HEK293T (cell line): ENCODE measurements around the gene PITPNM3.

Source experiments
- CTCF ChIA-PET: fragments of 350-600 bp; formaldehyde crosslinking; extraction: SDS; loops from one replicate; lab custom pipeline; 2021; ENCODE audit warnings: antibody characterized with exemption, inconsistent platforms; lab: Yijun Ruan, JAX
- POLR2A ChIA-PET: fragments of 350-600 bp; formaldehyde crosslinking; extraction: SDS; loops from one replicate; lab custom pipeline; 2020; ENCODE audit warnings: antibody characterized with exemption, inconsistent platforms; lab: Yijun Ruan, JAX
- DNase-seq: peaks from one replicate; pipeline ENCODE4 v3.0.0; 2012; ENCODE audit warnings: mixed read lengths; ENCODE audit errors: extremely low spot score
- ARNT ChIP-seq: fragments of 450-650 bp; IDR thresholded peaks from 2 replicates; pipeline ENCODE4 v1.6.1; 2017; ENCODE audit warnings: mild to moderate bottlenecking
- BHLHE40 ChIP-seq: fragments of 450-650 bp; IDR thresholded peaks from 2 replicates; pipeline ENCODE4 v1.6.1; 2016; ENCODE audit warnings: mild to moderate bottlenecking, moderate library complexity, borderline replicate concordance
- CTBP1 ChIP-seq: fragments of 450-650 bp; IDR thresholded peaks from 2 replicates; pipeline ENCODE4 v1.6.1; 2016; ENCODE audit warnings: borderline replicate concordance
- ELF4 ChIP-seq: fragments of 450-650 bp; IDR thresholded peaks from 2 replicates; pipeline ENCODE4 v1.6.1; 2017; ENCODE audit warnings: antibody characterized with exemption
- FOXA1 ChIP-seq: fragments of 450-650 bp; IDR thresholded peaks from 2 replicates; pipeline ENCODE4 v1.6.1; 2016; ENCODE audit warnings: mild to moderate bottlenecking
- FOXK2 ChIP-seq: fragments of 450-650 bp; IDR thresholded peaks from 2 replicates; pipeline ENCODE4 v1.6.1; 2016; ENCODE audit warnings: mild to moderate bottlenecking
- FOXM1 ChIP-seq: fragments of 450-650 bp; IDR thresholded peaks from 2 replicates; pipeline ENCODE4 v1.6.1; 2017; ENCODE audit warnings: mild to moderate bottlenecking, borderline replicate concordance
- HDGF ChIP-seq: fragments of 450-650 bp; IDR thresholded peaks from 2 replicates; pipeline ENCODE4 v1.6.1; 2017; ENCODE audit warnings: antibody characterized with exemption, borderline replicate concordance
- L3MBTL2 ChIP-seq: fragments of 450-650 bp; conservative IDR thresholded peaks from 2 replicates; pipeline ENCODE4 v1.6.1; 2016; ENCODE audit warnings: mild to moderate bottlenecking
- LEF1 ChIP-seq: fragments of 450-650 bp; IDR thresholded peaks from 2 replicates; pipeline ENCODE4 v1.6.1; 2017; ENCODE audit warnings: mild to moderate bottlenecking, borderline replicate concordance
- NFRKB ChIP-seq: fragments of 450-650 bp; IDR thresholded peaks from 2 replicates; pipeline ENCODE4 v1.6.1; 2016; ENCODE audit warnings: mild to moderate bottlenecking, moderate library complexity
- PKNOX1 ChIP-seq: fragments of 450-650 bp; IDR thresholded peaks from 2 replicates; pipeline ENCODE4 v1.6.1; 2016
- SP1 ChIP-seq: fragments of 450-650 bp; IDR thresholded peaks from 2 replicates; pipeline ENCODE4 v1.6.1; 2017
- SUZ12 ChIP-seq: fragments of 450-650 bp; IDR thresholded peaks from 2 replicates; pipeline ENCODE4 v1.6.1; 2016; ENCODE audit warnings: mild to moderate bottlenecking
- TARDBP ChIP-seq: fragments of 450-650 bp; IDR thresholded peaks from 2 replicates; pipeline ENCODE4 v1.6.1; 2016
- ZNF384 ChIP-seq: fragments of 450-650 bp; IDR thresholded peaks from 2 replicates; pipeline ENCODE4 v1.6.1; 2016

Gene PITPNM3

GRCh38 chr17:6532441-6532885 lies 23.9 kb downstream of the PITPNM3 start:
- TF ChIP-seq ZNF384 (no peak), L3MBTL2 (no peak), FOXA1 (no peak), FOXM1 (no peak), ARNT (no peak), CTBP1 (no peak), BHLHE40 (no peak), TARDBP (no peak), PKNOX1 (no peak), SUZ12 (no peak), NFRKB (no peak), HDGF (no peak), SP1 (no peak), LEF1 (no peak), FOXK2 (no peak)
- ChIA-PET POLR2A (no interaction called here), CTCF (no interaction called here)
- DNase-seq = no peak

DNA sequence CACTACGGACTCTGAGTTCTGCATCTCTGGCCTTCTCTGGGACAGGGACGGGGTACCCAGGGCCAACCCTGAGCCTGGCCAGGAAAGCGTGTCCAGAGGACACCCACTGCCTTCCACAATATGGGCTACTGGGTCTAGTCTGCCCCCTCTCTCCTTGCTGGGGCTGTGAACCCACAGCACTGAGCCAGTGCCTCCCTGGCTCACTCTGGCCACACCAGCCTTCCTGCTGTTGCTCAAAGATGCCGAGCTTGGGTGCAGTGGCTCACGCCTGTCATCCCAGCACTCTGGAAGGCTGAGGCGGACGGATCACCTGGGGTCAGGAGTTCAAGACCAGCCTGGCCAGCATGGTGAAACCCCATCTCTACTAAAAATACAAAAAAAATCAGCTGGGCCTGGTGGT lies 24.8 kb downstream of the PITPNM3 start:
- DNase-seq = no peak
- ChIA-PET POLR2A (no interaction called here), CTCF (no interaction called here)
- TF ChIP-seq FOXM1 (no peak), NFRKB (no peak), L3MBTL2 (no peak), BHLHE40 (no peak), PKNOX1 (no peak), FOXK2 (no peak), FOXA1 (no peak), SP1 (no peak), ELF4 (no peak), SUZ12 (no peak), ARNT (no peak), CTBP1 (no peak), ZNF384 (no peak), LEF1 (no peak), HDGF (no peak), TARDBP (no peak)

- TF ChIP-seq BHLHE40 = no peak
- no peak for TF ChIP-seq FOXK2
- no peak for TF ChIP-seq ZNF384
- TF ChIP-seq FOXM1 = no peak
- TF ChIP-seq HDGF = no peak
- TF ChIP-seq ELF4 = no peak
- no peak for TF ChIP-seq SUZ12
- no peak for TF ChIP-seq SP1
- no peak for TF ChIP-seq NFRKB
- no peak for TF ChIP-seq ARNT
- TF ChIP-seq CTBP1 = no peak
- no peak for TF ChIP-seq TARDBP
- TF ChIP-seq FOXA1 = no peak
- TF ChIP-seq L3MBTL2 = no peak
- TF ChIP-seq LEF1 = no peak
- TF ChIP-seq PKNOX1 = no peak
- ChIA-PET CTCF (no interaction called here), POLR2A (no interaction called here)
- DNase-seq = no peak
Observed at GRCh38 chr17:6530324-6530920, 25.9 kb downstream of the PITPNM3 start.

- ChIA-PET POLR2A (no interaction called here), CTCF (no interaction called here)
- DNase-seq = no peak
- TF ChIP-seq ELF4 (no peak), FOXA1 (no peak), LEF1 (no peak), BHLHE40 (no peak), SP1 (no peak), CTBP1 (no peak), ZNF384 (no peak), TARDBP (no peak), FOXK2 (no peak), FOXM1 (no peak), L3MBTL2 (no peak)
Observed at GRCh38 chr17:6528557-6528956, 27.8 kb downstream of the PITPNM3 start.

- CTCF ChIA-PET = no interaction called here
Observed at GRCh38 chr17:6526362-6527152, 29.8 kb downstream of the PITPNM3 start.

More at GRCh38 chr17:6526362-6527152, 29.8 kb downstream of the PITPNM3 start:
- POLR2A ChIA-PET = no interaction called here
- DNase-seq = no peak
- TF ChIP-seq PKNOX1 = no peak
- TF ChIP-seq ELF4 = no peak
- no peak for TF ChIP-seq FOXA1
- TF ChIP-seq SUZ12 = no peak
- no peak for TF ChIP-seq L3MBTL2
- no peak for TF ChIP-seq NFRKB
- TF ChIP-seq LEF1 = no peak
- no peak for TF ChIP-seq CTBP1
- TF ChIP-seq ZNF384 = no peak
- no peak for TF ChIP-seq ARNT
- TF ChIP-seq FOXM1 = no peak
- no peak for TF ChIP-seq TARDBP
- TF ChIP-seq HDGF = no peak
